Fibroblast of lung (primary cell): ENCODE results near the gene PALLD. TPM values are rescaled to one million over a fixed set of nuclear protein-coding genes. Genes with fewer than 3 reads are reported as not detected.

Source experiments
- DNase-seq, 2 donors: peaks; one replicate each; pipeline versions ENCODE4 v3.0.0 to v3.0.0-alpha.2; 2010; ENCODE audit warnings: low read depth in 2 of 2
- H2AFZ ChIP-seq: 2 replicates; pipeline ENCODE4 v1.5.1; 2012; ENCODE audit warnings: low read length, control low read depth, inconsistent platforms
- H3K27ac ChIP-seq: 2 replicates; pipeline ENCODE4 v1.5.1; 2011; ENCODE audit warnings: low read length, control low read depth; ENCODE audit not compliant: insufficient read depth
- H3K27me3 ChIP-seq: 2 replicates; pipeline ENCODE4 v1.5.1; 2011; ENCODE audit warnings: mild to moderate bottlenecking, low read length; ENCODE audit not compliant: control insufficient read depth, insufficient read depth
- H3K36me3 ChIP-seq: 2 replicates; pipeline ENCODE4 v1.5.1; 2011; ENCODE audit warnings: low read length; ENCODE audit not compliant: control insufficient read depth, insufficient read depth
- H3K4me1 ChIP-seq: 2 replicates; pipeline ENCODE4 v1.5.1; 2011; ENCODE audit warnings: low read length; ENCODE audit not compliant: control insufficient read depth, insufficient read depth; ENCODE audit errors: extremely low read depth
- H3K4me2 ChIP-seq: 2 replicates; pipeline ENCODE4 v1.5.1; 2011; ENCODE audit warnings: low read length, control low read depth; ENCODE audit not compliant: insufficient read depth; ENCODE audit errors: extremely low read depth
- H3K4me3 ChIP-seq, 4 experiments: fragments of 200-600 bp in 1 of 4; sonication (generic) in 1 of 4; replicated peaks in 1 of 4; 2 replicates each; pipeline ENCODE4 v1.5.1; 2011 to 2016; ENCODE audit warnings: low read length in 4 of 4, low read depth in 3 of 4, mild to moderate bottlenecking in 3 of 4, control low read depth in 2 of 4, inconsistent platforms in 1 of 4, mixed read lengths in 1 of 4; ENCODE audit not compliant: insufficient read depth in 1 of 4; ENCODE audit errors: control extremely low read depth in 1 of 4
- H3K79me2 ChIP-seq: 2 replicates; pipeline ENCODE4 v1.5.1; 2012; ENCODE audit warnings: mild to moderate bottlenecking, low read length, inconsistent platforms; ENCODE audit not compliant: control insufficient read depth, insufficient read depth
- H3K9ac ChIP-seq: 2 replicates; pipeline ENCODE4 v1.5.1; 2011; ENCODE audit warnings: mild to moderate bottlenecking, low read length, control low read depth; ENCODE audit not compliant: insufficient read depth
- H3K9me3 ChIP-seq: 2 replicates; pipeline ENCODE4 v1.5.1; 2012; ENCODE audit warnings: low read depth, low read length; ENCODE audit not compliant: control insufficient read depth, insufficient read depth
- H4K20me1 ChIP-seq: 2 replicates; pipeline ENCODE4 v1.5.1; 2011; ENCODE audit warnings: low read length; ENCODE audit not compliant: control insufficient read depth, insufficient read depth; ENCODE audit errors: extremely low read depth
- EZH2 ChIP-seq: IDR thresholded peaks from 2 replicates; pipeline ENCODE4 v1.5.1; 2012; ENCODE audit warnings: low read length, control low read depth, mild to moderate bottlenecking; ENCODE audit errors: missing control alignments
- polyA plus RNA-seq, 2 donors: library from polyadenylated mRNA; depleted of rRNA in 1 of 2; stranded (reverse) in 1 of 2; unstranded in 1 of 2; fragments of >200 nt; gene quantifications; 2 replicates each; pipeline ENCODE4 v1.2.1, GENCODE V29; 2011 to 2012; ENCODE audit warnings: missing spikeins in 1 of 2
- total RNA-seq: library from RNA; depleted of rRNA; stranded (reverse); fragments of >200 nt; gene quantifications from 2 replicates; pipeline ENCODE4 v1.2.1, GENCODE V29; 2014
- TF ChIP-seq, protein P1 (sequence below), 2 donors: IDR thresholded peaks in 1 of 2; conservative IDR thresholded peaks in 1 of 2; 1 replicate in 1 of 2; 2 replicates in 1 of 2; pipeline ENCODE4 v1.5.1; 2011 to 2012; ENCODE audit warnings: low read length in 2 of 2, control low read depth in 1 of 2, inconsistent platforms in 1 of 2, low read depth in 1 of 2, mild to moderate bottlenecking in 1 of 2

The PALLD gene
- total and polyA plus RNA-seq, 2 donors (not counting 1 experiment from before 2014, with no cell fraction given), result 200 to 205 TPM

DNA sequence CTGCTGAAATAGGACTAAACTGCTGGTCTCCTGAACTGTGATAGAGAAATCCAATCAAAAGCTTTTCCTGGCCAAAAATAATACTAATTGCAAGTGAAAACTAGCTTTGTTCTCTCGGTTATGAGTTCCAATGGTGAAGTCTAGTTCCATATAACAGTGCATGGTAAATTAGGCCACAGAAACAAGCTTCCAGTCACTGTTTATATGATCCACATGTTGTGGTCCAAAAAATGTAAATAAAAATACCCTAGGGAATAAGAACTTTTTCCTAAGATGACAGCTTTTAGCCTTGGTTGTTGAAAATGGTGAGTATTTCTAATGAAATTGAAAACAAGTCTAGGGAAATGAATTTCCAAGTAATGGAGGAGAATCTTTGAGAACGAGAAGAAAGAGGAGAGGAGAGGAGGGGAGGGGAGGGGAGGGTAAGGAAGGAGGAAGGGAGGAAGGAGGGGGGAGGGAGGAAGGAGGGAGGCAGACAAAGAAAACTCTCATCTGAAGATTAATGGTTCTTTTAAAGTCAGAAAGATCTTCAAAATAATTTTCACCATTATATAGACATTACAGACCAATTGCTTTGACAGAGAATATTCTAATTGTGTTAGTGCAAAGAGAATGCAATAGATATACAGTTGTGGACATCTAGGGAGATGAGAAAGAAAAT, 26.1 kb downstream of the PALLD start:
- Histone ChIP-seq H3K36me3 (no peaks in the 10 kb centered on the region), H3K9me3 (no peaks in the 10 kb centered on the region), H3K4me1 (peaks cover 7% of the 10 kb centered on the region), H3K27ac (no peak overlapping the region), H3K27me3 (no peaks in the 10 kb centered on the region), H3K9ac (no peak overlapping the region), H3K79me2 (no peaks in the 10 kb centered on the region), H3K4me3 (no peak overlapping the region), H2AFZ (no peak overlapping the region), H3K4me2 (no peak overlapping the region), H4K20me1 (no peaks in the 10 kb centered on the region)
- DNase-seq, result peak in 1 of 2 donors; percentile 63
- TF ChIP-seq, protein P1, sequence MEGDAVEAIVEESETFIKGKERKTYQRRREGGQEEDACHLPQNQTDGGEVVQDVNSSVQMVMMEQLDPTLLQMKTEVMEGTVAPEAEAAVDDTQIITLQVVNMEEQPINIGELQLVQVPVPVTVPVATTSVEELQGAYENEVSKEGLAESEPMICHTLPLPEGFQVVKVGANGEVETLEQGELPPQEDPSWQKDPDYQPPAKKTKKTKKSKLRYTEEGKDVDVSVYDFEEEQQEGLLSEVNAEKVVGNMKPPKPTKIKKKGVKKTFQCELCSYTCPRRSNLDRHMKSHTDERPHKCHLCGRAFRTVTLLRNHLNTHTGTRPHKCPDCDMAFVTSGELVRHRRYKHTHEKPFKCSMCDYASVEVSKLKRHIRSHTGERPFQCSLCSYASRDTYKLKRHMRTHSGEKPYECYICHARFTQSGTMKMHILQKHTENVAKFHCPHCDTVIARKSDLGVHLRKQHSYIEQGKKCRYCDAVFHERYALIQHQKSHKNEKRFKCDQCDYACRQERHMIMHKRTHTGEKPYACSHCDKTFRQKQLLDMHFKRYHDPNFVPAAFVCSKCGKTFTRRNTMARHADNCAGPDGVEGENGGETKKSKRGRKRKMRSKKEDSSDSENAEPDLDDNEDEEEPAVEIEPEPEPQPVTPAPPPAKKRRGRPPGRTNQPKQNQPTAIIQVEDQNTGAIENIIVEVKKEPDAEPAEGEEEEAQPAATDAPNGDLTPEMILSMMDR (conservative IDR thresholded peaks at IDR 0.05 in 1 of 2, IDR thresholded peaks at IDR 0.05 in 1 of 2; ENCODE audit: low read depth in 1 of 2, low read length in 2 of 2), result no peak
- no peak for TF ChIP-seq EZH2

- Histone ChIP-seq H3K9ac (no peak overlapping the region), H2AFZ (no peak overlapping the region), H3K9me3 (no peaks in the 10 kb centered on the region), H4K20me1 (no peaks in the 10 kb centered on the region), H3K36me3 (no peaks in the 10 kb centered on the region), H3K4me1 (peaks cover 13% of the 10 kb centered on the region), H3K27ac (no peak overlapping the region), H3K4me2 (no peak overlapping the region), H3K27me3 (no peaks in the 10 kb centered on the region), H3K79me2 (no peaks in the 10 kb centered on the region), H3K4me3 (no peak overlapping the region)
- TF ChIP-seq, protein P1 (conservative IDR thresholded peaks at IDR 0.05 in 1 of 2, IDR thresholded peaks at IDR 0.05 in 1 of 2; ENCODE audit: low read depth in 1 of 2, low read length in 2 of 2), result no peak
- TF ChIP-seq EZH2, result no peak
- DNase-seq, result peak; percentile 87 to 92
These were observed 27.2 kb downstream of the PALLD start for GRCh38 chr4:168524006-168524405.

GRCh38 chr4:168524897-168525296, 28.0 kb downstream of the PALLD start:
- no peak overlapping the region for H3K4me2 ChIP-seq

More at GRCh38 chr4:168524897-168525296, 28.0 kb downstream of the PALLD start:
- Histone ChIP-seq H3K9ac (no peak overlapping the region), H2AFZ (no peak overlapping the region), H4K20me1 (no peaks in the 10 kb centered on the region), H3K27ac (no peak overlapping the region), H3K79me2 (no peaks in the 10 kb centered on the region), H3K36me3 (no peaks in the 10 kb centered on the region), H3K4me1 (peaks cover 13% of the 10 kb centered on the region), H3K9me3 (no peaks in the 10 kb centered on the region), H3K4me3 (no peak overlapping the region), H3K27me3 (no peaks in the 10 kb centered on the region)
- DNase-seq, result no peak
- TF ChIP-seq EZH2, result no peak
- TF ChIP-seq, protein P1 (conservative IDR thresholded peaks at IDR 0.05 in 1 of 2, IDR thresholded peaks at IDR 0.05 in 1 of 2; ENCODE audit: low read depth in 1 of 2, low read length in 2 of 2), result no peak
